Adrenal gland (tissue), 5 donors: Measurements from ENCODE around the gene SEPTIN12.

ENCODE experiments used
- CTCF ChIP-seq, 6 experiments: fragments of 450-650 bp in 4 of 6; fragments of 200-600 bp in 2 of 6; sonication (generic) in 1 of 6; IDR thresholded peaks; 1 replicate in 5 of 6; 2 replicates in 1 of 6; pipeline versions ENCODE4 v1.5.1 to v1.8.0; 2016 to 2021; ENCODE audit warnings: antibody characterized with exemption in 6 of 6, mild to moderate bottlenecking in 2 of 6, moderate library complexity in 1 of 6
- POLR2A ChIP-seq, 2 donors: fragments of 450-650 bp; IDR thresholded peaks; one replicate each; pipeline ENCODE4 v1.6.1; 2017; ENCODE audit warnings: antibody characterized with exemption in 2 of 2, mild to moderate bottlenecking in 2 of 2, moderate library complexity in 1 of 2
- donor health status: DM: no; HTN: no; CAD: no.

GRCh38 chr16:4788489-4788889 lies 344 bp upstream of the SEPTIN12 start:
- TF ChIP-seq POLR2A (IDR thresholded peaks at IDR 0.05), result no peak
- no peak for TF ChIP-seq CTCF (IDR thresholded peaks at IDR 0.05)
